Measurements from ENCODE around the gene COL8A1. TPM values are rescaled to one million over a fixed set of nuclear protein-coding genes. Genes with fewer than 3 reads are reported as not detected.

COL8A1 gene
- total and polyA plus RNA-seq, 10 of the 15 experiments (the other 5 are each of a cell fraction or from before 2014, with no cell fraction given) = 0.04 to 0.73 (median 0.10) TPM; not detected in 5

- Histone ChIP-seq H3K27ac (ENCODE audit: control insufficient read depth, insufficient read depth) (no peak overlapping the region), H3K9ac (ENCODE audit: control insufficient read depth, insufficient read depth, low read length) (no peak overlapping the region), H3K9me3 (replicated peaks; ENCODE audit: control insufficient read depth, insufficient read depth, low read length) (no peaks in the 10 kb centered on the region), H2AFZ (ENCODE audit: control insufficient read depth, low read depth, low read length) (no peak overlapping the region), H3K4me2 (ENCODE audit: control insufficient read depth, insufficient read depth) (no peak overlapping the region), H3K36me3 (ENCODE audit: control insufficient read depth in 2 of 2, insufficient read depth in 2 of 2, low read length in 1 of 2) (no peaks in the 10 kb centered on the region), H3K79me2 (ENCODE audit: control insufficient read depth, insufficient read depth, low read length) (no peaks in the 10 kb centered on the region), H3K27me3 (replicated peaks in 1 of 2; ENCODE audit: control insufficient read depth in 2 of 2, insufficient read depth in 2 of 2, low read length in 1 of 2) (no peaks in the 10 kb centered on the region), H4K20me1 (ENCODE audit: control insufficient read depth, insufficient read depth) (no peaks in the 10 kb centered on the region), H3K4me1 (ENCODE audit: control insufficient read depth, insufficient read depth, low read length) (no peaks in the 10 kb centered on the region), H3K4me3 (no peak overlapping the region)
- no peak for ATAC-seq
- ChIA-PET CTCF (no interaction called here), RAD21 (ENCODE audit: unreplicated experiment) (no interaction called here), SMC1A (ENCODE audit: uncharacterized antibody, unreplicated experiment) (no interaction called here), POLR2A (no interaction called here)
- no peak for TF ChIP-seq SRF (IDR thresholded peaks at IDR 0.05; ENCODE audit: low read depth in 2 of 2, low read length in 2 of 2)
- TF ChIP-seq, protein P1, sequence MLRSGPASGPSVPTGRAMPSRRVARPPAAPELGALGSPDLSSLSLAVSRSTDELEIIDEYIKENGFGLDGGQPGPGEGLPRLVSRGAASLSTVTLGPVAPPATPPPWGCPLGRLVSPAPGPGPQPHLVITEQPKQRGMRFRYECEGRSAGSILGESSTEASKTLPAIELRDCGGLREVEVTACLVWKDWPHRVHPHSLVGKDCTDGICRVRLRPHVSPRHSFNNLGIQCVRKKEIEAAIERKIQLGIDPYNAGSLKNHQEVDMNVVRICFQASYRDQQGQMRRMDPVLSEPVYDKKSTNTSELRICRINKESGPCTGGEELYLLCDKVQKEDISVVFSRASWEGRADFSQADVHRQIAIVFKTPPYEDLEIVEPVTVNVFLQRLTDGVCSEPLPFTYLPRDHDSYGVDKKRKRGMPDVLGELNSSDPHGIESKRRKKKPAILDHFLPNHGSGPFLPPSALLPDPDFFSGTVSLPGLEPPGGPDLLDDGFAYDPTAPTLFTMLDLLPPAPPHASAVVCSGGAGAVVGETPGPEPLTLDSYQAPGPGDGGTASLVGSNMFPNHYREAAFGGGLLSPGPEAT (IDR thresholded peaks at IDR 0.05; ENCODE audit: low read depth) = no peak
- TF ChIP-seq, protein P2, sequence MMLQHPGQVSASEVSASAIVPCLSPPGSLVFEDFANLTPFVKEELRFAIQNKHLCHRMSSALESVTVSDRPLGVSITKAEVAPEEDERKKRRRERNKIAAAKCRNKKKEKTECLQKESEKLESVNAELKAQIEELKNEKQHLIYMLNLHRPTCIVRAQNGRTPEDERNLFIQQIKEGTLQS (IDR thresholded peaks at IDR 0.05; ENCODE audit: borderline replicate concordance, extremely low read depth, low read depth, low read length) = no peak
- TF ChIP-seq SMAD5 (IDR thresholded peaks at IDR 0.05; ENCODE audit: low read depth) = no peak
- no peak for TF ChIP-seq NRF1 (conservative IDR thresholded peaks at IDR 0.05; ENCODE audit: low read depth, low read length)
- no peak for TF ChIP-seq STAT3 (IDR thresholded peaks at IDR 0.05; ENCODE audit: low read depth, low read length)
- TF ChIP-seq YBX1 (IDR thresholded peaks at IDR 0.05) = no peak
- no peak for TF ChIP-seq YY1 (IDR thresholded peaks at IDR 0.05; ENCODE audit: low read depth, low read length)
- no peak for TF ChIP-seq ZNF24 (IDR thresholded peaks at IDR 0.05)
- no peak for TF ChIP-seq CHD4 (IDR thresholded peaks at IDR 0.05)
- TF ChIP-seq ZZZ3 (IDR thresholded peaks at IDR 0.05; ENCODE audit: control insufficient read depth, insufficient read length, low read depth) = no peak
- TF ChIP-seq CEBPZ (IDR thresholded peaks at IDR 0.05; ENCODE audit: low read depth, low read length) = no peak
- TF ChIP-seq, protein P3, sequence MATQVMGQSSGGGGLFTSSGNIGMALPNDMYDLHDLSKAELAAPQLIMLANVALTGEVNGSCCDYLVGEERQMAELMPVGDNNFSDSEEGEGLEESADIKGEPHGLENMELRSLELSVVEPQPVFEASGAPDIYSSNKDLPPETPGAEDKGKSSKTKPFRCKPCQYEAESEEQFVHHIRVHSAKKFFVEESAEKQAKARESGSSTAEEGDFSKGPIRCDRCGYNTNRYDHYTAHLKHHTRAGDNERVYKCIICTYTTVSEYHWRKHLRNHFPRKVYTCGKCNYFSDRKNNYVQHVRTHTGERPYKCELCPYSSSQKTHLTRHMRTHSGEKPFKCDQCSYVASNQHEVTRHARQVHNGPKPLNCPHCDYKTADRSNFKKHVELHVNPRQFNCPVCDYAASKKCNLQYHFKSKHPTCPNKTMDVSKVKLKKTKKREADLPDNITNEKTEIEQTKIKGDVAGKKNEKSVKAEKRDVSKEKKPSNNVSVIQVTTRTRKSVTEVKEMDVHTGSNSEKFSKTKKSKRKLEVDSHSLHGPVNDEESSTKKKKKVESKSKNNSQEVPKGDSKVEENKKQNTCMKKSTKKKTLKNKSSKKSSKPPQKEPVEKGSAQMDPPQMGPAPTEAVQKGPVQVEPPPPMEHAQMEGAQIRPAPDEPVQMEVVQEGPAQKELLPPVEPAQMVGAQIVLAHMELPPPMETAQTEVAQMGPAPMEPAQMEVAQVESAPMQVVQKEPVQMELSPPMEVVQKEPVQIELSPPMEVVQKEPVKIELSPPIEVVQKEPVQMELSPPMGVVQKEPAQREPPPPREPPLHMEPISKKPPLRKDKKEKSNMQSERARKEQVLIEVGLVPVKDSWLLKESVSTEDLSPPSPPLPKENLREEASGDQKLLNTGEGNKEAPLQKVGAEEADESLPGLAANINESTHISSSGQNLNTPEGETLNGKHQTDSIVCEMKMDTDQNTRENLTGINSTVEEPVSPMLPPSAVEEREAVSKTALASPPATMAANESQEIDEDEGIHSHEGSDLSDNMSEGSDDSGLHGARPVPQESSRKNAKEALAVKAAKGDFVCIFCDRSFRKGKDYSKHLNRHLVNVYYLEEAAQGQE (IDR thresholded peaks at IDR 0.05; ENCODE audit: low read depth, low read length) = no peak
- no peak for TF ChIP-seq MTA3 (IDR thresholded peaks at IDR 0.05; ENCODE audit: borderline replicate concordance, low read length)
- no peak for TF ChIP-seq RUNX3 (IDR thresholded peaks at IDR 0.05; ENCODE audit: low read length)
- WGBS (ENCODE audit: insufficient coverage, insufficient replicate concordance, low lambda C conversion rate, missing lambda C conversion rate) = 7% methylated on average over 1 of the region's 1 CpG
- no peak for DNase-seq (ENCODE audit: low read depth, low spot score)
- no peak for FAIRE-seq
- in situ Hi-C loops (cut with MboI) (no loop called here), intact Hi-C loops (cut with micrococcal nuclease; ENCODE audit: unreplicated experiment) (no loop called here)
- BruUV-seq (replicated peaks) = no TSS peak
Measured at GRCh38 chr3:99706410-99706809, 68.0 kb downstream of the COL8A1 start.

Measured in GM12878 (cell line).